Adrenal gland (tissue), 5 donors: ENCODE measurements around the gene TMEM114.

ENCODE experiments used
- CTCF ChIP-seq, 6 experiments: fragments of 450-650 bp in 4 of 6; fragments of 200-600 bp in 2 of 6; sonication (generic) in 1 of 6; IDR thresholded peaks; 1 replicate in 5 of 6; 2 replicates in 1 of 6; pipeline versions ENCODE4 v1.5.1 to v1.8.0; 2016 to 2021; ENCODE audit warnings: antibody characterized with exemption in 6 of 6, mild to moderate bottlenecking in 2 of 6, moderate library complexity in 1 of 6
- POLR2A ChIP-seq, 2 donors: fragments of 450-650 bp; IDR thresholded peaks; one replicate each; pipeline ENCODE4 v1.6.1; 2017; ENCODE audit warnings: antibody characterized with exemption in 2 of 2, mild to moderate bottlenecking in 2 of 2, moderate library complexity in 1 of 2
- donor health status: DM: no; HTN: no; CAD: no.

- TF ChIP-seq POLR2A (IDR thresholded peaks at IDR 0.05) = no peak
- no peak for TF ChIP-seq CTCF (IDR thresholded peaks at IDR 0.05)
Observed at GRCh38 chr16:8522757-8523156, 67.6 kb downstream of the TMEM114 start.
